Psoas muscle (tissue), 8 donors: ENCODE results near the gene OSBPL6. TPM values are rescaled to one million over a fixed set of nuclear protein-coding genes. Genes with fewer than 3 reads are reported as not detected.

Experiments used
- ATAC-seq, 4 donors: fragments of 200-7000 bp; cut with Tn5 transposase; one replicate each; pipeline ENCODE4 v1.9.1; 2020; ENCODE audit warnings: moderate library complexity in 3 of 4, mild to moderate bottlenecking in 2 of 4
- DNase-seq, 2 donors: peaks; one replicate each; pipeline ENCODE4 v3.0.0-alpha.2; 2020
- H3K27ac ChIP-seq: fragments of 200-600 bp; one replicate; pipeline ENCODE4 v1.8.0; 2022
- H3K27me3 ChIP-seq, 3 donors: fragments of 200-600 bp in 1 of 3; one replicate each; pipeline versions ENCODE4 v1.6.1 to v1.8.0; 2013 to 2022; ENCODE audit warnings: low read length in 2 of 3, mild to moderate bottlenecking in 2 of 3, moderate library complexity in 1 of 3; ENCODE audit not compliant: insufficient read depth in 3 of 3
- H3K36me3 ChIP-seq, 2 donors: fragments of 200-600 bp in 1 of 2; one replicate each; pipeline versions ENCODE4 v1.6.1 to v1.8.0; 2013 to 2022; ENCODE audit warnings: low read depth in 1 of 2, mild to moderate bottlenecking in 1 of 2, moderate library complexity in 1 of 2; ENCODE audit not compliant: insufficient read depth in 1 of 2
- H3K4me1 ChIP-seq: fragments of 200-600 bp; one replicate; pipeline ENCODE4 v1.8.0; 2022
- H3K4me3 ChIP-seq: fragments of 200-600 bp; one replicate; pipeline ENCODE4 v1.8.0; 2022; ENCODE audit warnings: mild to moderate bottlenecking
- H3K9me3 ChIP-seq: fragments of 200-600 bp; one replicate; pipeline ENCODE4 v1.8.0; 2022
- CTCF ChIP-seq: fragments of 200-600 bp; IDR thresholded peaks from one replicate; pipeline ENCODE4 v1.8.0; 2022; ENCODE audit warnings: antibody characterized with exemption
- WGBS, 3 donors: extraction: QIAGEN DNeasy Blood & Tissue Kit; methylation state at CpG; one replicate each; pipeline versions ENCODE4 v1.1.6 to v1.1.7; 2013; 5-methylcytosine and 5-hydroxymethylcytosine counted together
- intact Hi-C, 2 donors: fragments of 100-400 bp; cut with DNase I; formaldehyde crosslinking; loops; one replicate each; pipeline versions ENCODE4 v1.11.0 to v1.14.2; 2022
- polyA plus RNA-seq, 3 donors: library from polyadenylated mRNA; stranded (reverse); fragments of 200-250 nt; gene quantifications; one replicate each; pipeline ENCODE4 v1.2.3, GENCODE V29; 2013
- total RNA-seq, 4 donors: library from RNA; stranded (reverse); fragmentation: NEBNext Ultra II Directional in 2 of 4; extraction: Animal tissue kit (Norgen Biotek cat#: 25700) in 2 of 4; gene quantifications; one replicate each; pipeline versions ENCODE4 v1.2.1 to v1.2.4, GENCODE V29; 2021 to 2023
- donor health status: healthy with polysubstance abuse.
- donor health status: DM: no; HTN: no; CAD: no; lungs with moderate emphysema.
- donor health status: Bipolar disorder and iron deficiency.
- donor health status: healthy.
- donor health status: DM: yes; HTN: yes; CAD: no.
- donor health status: DM: no; HTN: no; CAD: no.
- donor health status: DM: no; HTN: no; CAD: no.
- donor health status: DM: yes; HTN: yes; CAD: no.

The OSBPL6 gene
- total and polyA plus RNA-seq, 7 donors = 11.4 to 147 (median 36.2) TPM

- ATAC-seq (no peak), DNase-seq (no peak)
- H3K4me1 ChIP-seq = peaks cover 7% of the 10 kb centered on the region
- H3K27me3 ChIP-seq = no peaks in the 10 kb centered on the region
- no peak overlapping the region for H3K4me3 ChIP-seq
- no peaks in the 10 kb centered on the region for H3K9me3 ChIP-seq
- H3K27ac ChIP-seq = no peak overlapping the region
- intact Hi-C loops = no loop called here
- 99 to 100% (median 100%) methylated on average over 1 of the region's 1 CpG for WGBS, 3 donors
- no peaks in the 10 kb centered on the region for H3K36me3 ChIP-seq
- TF ChIP-seq CTCF = no peak
Observed at GRCh38 chr2:178155524-178155923, 38.8 kb upstream of the OSBPL6 start.

- 83 to 89% (median 84%) methylated on average over 5 of the region's 5 CpGs for WGBS, 3 donors
- H3K4me1 ChIP-seq = no peaks in the 10 kb centered on the region
- intact Hi-C loops = no loop called here
- ATAC-seq = no peak
- no peaks in the 10 kb centered on the region for H3K36me3 ChIP-seq
- no peak overlapping the region for H3K4me3 ChIP-seq
- H3K27me3 ChIP-seq = no peaks in the 10 kb centered on the region
- no peaks in the 10 kb centered on the region for H3K9me3 ChIP-seq
- DNase-seq = no peak
- no peak for TF ChIP-seq CTCF
- no peak overlapping the region for H3K27ac ChIP-seq
Observed at GRCh38 chr2:178157574-178157973, 36.7 kb upstream of the OSBPL6 start.

- DNase-seq (no peak), ATAC-seq (no peak)
- intact Hi-C loops = no loop called here
- Histone ChIP-seq H3K4me1 (no peaks in the 10 kb centered on the region), H3K27ac (no peak overlapping the region), H3K27me3 (no peaks in the 10 kb centered on the region), H3K4me3 (no peak overlapping the region), H3K9me3 (no peaks in the 10 kb centered on the region), H3K36me3 (no peaks in the 10 kb centered on the region)
- no peak for TF ChIP-seq CTCF
- 82 to 93% (median 86%) methylated on average over 1 of the region's 1 CpG for WGBS, 3 donors
Observed at GRCh38 chr2:178159966-178160365, 34.3 kb upstream of the OSBPL6 start.

GRCh38 chr2:178160601-178161000 is 33.7 kb upstream of the OSBPL6 start:
- no peak for TF ChIP-seq CTCF
- intact Hi-C loops = no loop called here
- Histone ChIP-seq H3K4me3 (no peak overlapping the region), H3K27me3 (no peaks in the 10 kb centered on the region), H3K27ac (no peak overlapping the region), H3K36me3 (no peaks in the 10 kb centered on the region), H3K4me1 (no peaks in the 10 kb centered on the region), H3K9me3 (no peaks in the 10 kb centered on the region)
- ATAC-seq (no peak), DNase-seq (no peak)
- WGBS, 3 donors = 84 to 94% (median 91%) methylated on average over 1 of the region's 1 CpG

GRCh38 chr2:178163395-178163794 is 30.9 kb upstream of the OSBPL6 start:
- intact Hi-C loops = no loop called here
- no peak for TF ChIP-seq CTCF
- no peaks in the 10 kb centered on the region for H3K9me3 ChIP-seq
- no peaks in the 10 kb centered on the region for H3K4me1 ChIP-seq
- 74 to 79% (median 77%) methylated on average over 4 of the region's 4 CpGs for WGBS, 3 donors
- no peaks in the 10 kb centered on the region for H3K36me3 ChIP-seq
- ATAC-seq (no peak), DNase-seq (no peak)
- no peaks in the 10 kb centered on the region for H3K27me3 ChIP-seq
- H3K27ac ChIP-seq = no peak overlapping the region
- H3K4me3 ChIP-seq = no peak overlapping the region
